GM20000 (cell line): ENCODE results near the gene CACNG3.
"Not testable (repeated sequence)": the region's sequence is repeated elsewhere in the genome, so short reads cannot be mapped to it uniquely, and the experiment has no call there.

Source experiments
- DNase-seq: peaks from one replicate; pipeline ENCODE4 v3.0.0; 2012; ENCODE audit warnings: low spot score
- TF ChIP-seq, protein P1 (sequence below): IDR thresholded peaks from 2 replicates; pipeline ENCODE4 v1.5.1; 2012; ENCODE audit warnings: mild to moderate bottlenecking, control low read depth; ENCODE audit errors: extremely low read depth, missing control alignments

Gene CACNG3

DNA sequence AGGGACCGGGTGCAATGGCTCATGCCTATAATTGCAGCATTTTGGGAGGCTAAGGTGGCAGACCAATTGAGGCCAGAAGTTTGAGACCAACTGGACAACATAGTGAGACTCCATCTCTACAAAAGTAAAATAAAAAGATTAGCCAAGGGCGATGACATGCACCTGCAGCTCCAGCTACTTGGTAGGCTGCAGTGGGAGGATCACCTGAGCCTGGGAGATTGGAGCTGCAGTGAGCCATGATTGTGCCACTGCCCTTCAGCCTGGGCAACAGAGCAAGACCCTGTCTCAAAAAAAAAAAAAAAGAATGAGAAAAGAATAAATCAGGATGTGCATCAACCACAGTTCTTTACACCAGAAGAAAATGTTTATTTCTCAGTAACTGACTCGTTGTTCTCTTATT lies 76.0 kb downstream of the CACNG3 start:
- no peak for DNase-seq
- TF ChIP-seq, protein P1, sequence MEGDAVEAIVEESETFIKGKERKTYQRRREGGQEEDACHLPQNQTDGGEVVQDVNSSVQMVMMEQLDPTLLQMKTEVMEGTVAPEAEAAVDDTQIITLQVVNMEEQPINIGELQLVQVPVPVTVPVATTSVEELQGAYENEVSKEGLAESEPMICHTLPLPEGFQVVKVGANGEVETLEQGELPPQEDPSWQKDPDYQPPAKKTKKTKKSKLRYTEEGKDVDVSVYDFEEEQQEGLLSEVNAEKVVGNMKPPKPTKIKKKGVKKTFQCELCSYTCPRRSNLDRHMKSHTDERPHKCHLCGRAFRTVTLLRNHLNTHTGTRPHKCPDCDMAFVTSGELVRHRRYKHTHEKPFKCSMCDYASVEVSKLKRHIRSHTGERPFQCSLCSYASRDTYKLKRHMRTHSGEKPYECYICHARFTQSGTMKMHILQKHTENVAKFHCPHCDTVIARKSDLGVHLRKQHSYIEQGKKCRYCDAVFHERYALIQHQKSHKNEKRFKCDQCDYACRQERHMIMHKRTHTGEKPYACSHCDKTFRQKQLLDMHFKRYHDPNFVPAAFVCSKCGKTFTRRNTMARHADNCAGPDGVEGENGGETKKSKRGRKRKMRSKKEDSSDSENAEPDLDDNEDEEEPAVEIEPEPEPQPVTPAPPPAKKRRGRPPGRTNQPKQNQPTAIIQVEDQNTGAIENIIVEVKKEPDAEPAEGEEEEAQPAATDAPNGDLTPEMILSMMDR = no peak

DNA sequence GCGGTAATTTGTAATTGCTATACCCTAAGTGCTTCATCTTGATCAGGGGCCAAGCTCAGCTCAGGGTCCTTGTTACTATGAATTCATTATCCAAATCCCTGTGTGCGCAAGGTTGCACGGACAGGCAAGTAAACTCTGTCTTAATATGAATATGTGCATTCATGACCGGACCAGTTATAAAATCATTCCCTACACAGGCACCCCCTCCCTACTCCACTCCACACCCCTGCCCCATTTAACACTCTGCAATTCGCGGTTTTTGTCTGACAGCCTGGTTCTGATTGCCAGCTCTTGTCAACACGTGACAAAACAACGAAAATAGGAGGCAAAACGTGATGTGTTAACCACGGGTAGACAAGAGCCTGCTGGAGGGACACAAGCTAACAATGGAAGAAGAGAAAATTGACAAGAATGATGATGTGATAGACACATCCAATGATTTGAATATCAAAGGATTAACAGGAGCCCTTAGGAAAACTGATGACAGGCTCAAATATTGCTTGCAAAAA lies 76.5 kb downstream of the CACNG3 start:
- no peak for DNase-seq
- TF ChIP-seq, protein P1 = no peak

DNA sequence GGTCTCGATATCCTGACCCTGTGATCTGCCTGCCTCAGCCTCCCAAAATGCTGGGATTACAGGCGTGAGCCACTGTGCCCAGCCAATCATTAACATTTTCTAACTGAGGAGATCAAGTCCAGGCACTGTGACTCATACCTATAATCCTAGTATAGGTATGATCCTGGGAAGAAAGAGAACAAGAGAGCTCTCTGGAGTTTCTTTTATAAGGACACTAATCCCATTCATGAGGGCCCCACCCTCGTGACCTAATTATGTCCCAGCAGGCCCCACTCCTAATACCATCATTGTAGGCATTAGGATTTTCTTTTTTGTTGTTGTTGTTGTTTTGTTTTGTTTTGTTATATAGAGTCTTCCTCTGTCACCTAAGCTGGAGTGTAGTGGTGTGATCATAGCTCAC lies 80.4 kb downstream of the CACNG3 start:
- TF ChIP-seq, protein P1 = no peak
- no peak for DNase-seq

DNA sequence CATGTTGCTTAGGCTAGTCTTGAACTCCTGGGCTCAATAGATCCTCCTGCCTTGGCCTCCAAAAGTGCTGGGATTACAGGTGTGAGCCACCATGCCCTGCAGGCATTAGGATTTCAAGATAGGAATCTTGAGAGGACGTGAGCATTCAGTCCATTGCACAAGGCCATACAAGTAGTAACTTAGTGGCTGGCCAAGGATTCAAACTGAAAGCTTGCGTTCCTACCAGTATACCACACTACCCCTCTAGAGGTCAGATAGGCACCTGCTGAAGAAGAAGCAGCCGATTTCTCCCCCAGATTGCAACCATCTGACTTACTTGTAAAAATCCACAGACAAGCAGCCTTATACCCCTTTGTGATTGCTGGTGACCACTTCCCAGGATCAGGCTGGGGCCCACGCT lies 80.9 kb downstream of the CACNG3 start:
- TF ChIP-seq, protein P1 = no peak

DNA sequence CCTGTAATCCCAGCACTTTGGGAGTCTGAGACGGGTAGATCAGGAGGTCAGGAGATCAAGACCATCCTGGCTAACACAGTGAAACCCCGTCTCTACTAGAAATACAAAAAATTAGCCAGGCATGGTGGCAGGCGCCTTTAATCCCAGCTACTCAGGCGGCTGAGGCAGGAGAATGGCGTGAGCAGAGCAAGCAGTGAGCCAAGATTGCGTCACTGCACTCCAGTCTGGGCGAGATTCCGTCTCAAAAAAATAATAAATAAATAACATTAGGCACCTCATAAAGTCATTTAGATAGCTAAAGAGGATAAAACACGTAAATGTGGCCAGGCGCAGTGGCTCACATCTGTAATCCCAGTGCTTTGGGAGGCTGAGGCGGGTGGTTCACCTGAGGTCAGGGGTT lies 87.7 kb downstream of the CACNG3 start:
- DNase-seq = not testable (repeated sequence)

More for the DNA sequence above, 80.9 kb downstream of the CACNG3 start:
- no peak for DNase-seq

DNA sequence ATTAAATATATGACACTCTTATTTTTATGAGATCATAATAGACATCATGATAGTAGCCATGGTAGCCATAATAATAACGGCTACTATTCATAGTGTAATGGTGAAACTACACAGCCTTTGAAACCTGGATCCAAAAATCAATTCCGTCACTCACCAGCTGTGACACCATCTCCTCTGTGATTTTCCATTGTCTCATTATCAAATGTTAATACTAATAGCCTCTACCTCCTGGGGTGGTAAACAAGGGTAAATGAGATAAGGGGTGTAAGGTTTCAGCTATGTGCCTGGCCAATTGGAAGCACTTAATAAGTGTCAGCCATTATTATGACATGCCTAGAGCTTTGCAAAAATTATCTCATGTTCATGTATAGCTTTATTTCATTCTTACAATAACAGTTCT lies 88.6 kb downstream of the CACNG3 start:
- DNase-seq = no peak
- TF ChIP-seq, protein P1 = no peak

DNA sequence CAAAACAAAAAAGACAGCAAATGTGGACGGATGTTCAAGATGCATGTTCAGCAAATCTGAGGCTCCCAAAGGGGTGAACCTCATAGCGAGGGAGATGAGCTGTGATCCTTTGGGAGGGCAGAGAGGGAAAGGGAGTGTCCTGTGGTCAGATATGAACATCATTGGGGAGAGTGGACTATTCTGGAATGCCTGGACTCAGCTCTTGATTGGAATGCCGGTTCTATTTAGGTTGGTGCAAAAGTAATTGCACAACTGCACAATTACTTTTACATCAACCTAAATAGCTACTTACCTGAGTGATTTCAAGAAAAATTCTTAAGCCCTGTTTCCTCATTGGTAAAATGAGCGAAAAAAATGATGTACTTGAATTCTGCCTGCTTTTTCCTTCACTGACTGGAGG lies 89.6 kb downstream of the CACNG3 start:
- TF ChIP-seq, protein P1 = no peak
- no peak for DNase-seq

DNA sequence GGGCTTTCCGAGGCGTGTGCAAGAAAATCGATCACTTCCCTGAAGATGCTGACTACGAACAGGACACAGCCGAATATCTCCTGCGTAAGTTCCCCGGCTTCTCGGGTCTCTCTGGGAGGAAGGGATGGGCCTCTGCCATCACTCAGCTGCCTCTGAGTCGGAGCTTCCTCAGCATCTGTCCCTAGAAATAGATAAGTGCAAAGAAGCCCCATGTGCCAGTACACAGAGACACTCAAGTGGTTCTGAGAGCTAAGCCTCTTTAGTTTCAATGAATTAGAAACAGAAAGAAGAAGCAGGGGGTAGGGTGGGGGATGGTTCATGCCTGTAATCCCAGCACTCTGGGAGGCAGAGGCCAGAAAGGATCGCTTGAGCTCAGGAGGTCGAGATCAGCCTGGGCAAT lies 90.6 kb downstream of the CACNG3 start:
- DNase-seq = no peak

More for the DNA sequence above, 90.6 kb downstream of the CACNG3 start:
- TF ChIP-seq, protein P1 = no peak
